HTR-8/SVneo (cell line): ENCODE data around the gene TMEM184A.

ENCODE experiments used
- DNase-seq: peaks from one replicate; pipeline ENCODE4 v3.0.0; 2011; ENCODE audit warnings: low spot score, mixed read lengths; ENCODE audit not compliant: insufficient read length
- FAIRE-seq: peaks from 2 replicates; lab custom pipeline; 2011; peaks lifted over from hg19 to GRCh38; lab: Jason Lieb, UNC

The TMEM184A gene

GRCh38 chr7:1542841-1543747 lies 12.9 kb downstream of the TMEM184A start:
- FAIRE-seq (no peak), DNase-seq (no peak)

- DNase-seq (no peak), FAIRE-seq (no peak)
These were observed 13.7 kb downstream of the TMEM184A start for GRCh38 chr7:1542329-1542728.

GRCh38 chr7:1541431-1542162 lies 14.4 kb downstream of the TMEM184A start:
- no peak for DNase-seq
- no peak for FAIRE-seq

GRCh38 chr7:1540776-1541271 lies 15.2 kb downstream of the TMEM184A start:
- FAIRE-seq (peak; percentile 76), DNase-seq (no peak)

- FAIRE-seq (no peak), DNase-seq (no peak)
These were observed 15.9 kb downstream of the TMEM184A start for GRCh38 chr7:1539882-1540775.

GRCh38 chr7:1539181-1539881 lies 16.7 kb downstream of the TMEM184A start:
- no peak for FAIRE-seq
- no peak for DNase-seq

GRCh38 chr7:1538544-1539180 lies 17.3 kb downstream of the TMEM184A start:
- DNase-seq (no peak), FAIRE-seq (peak; percentile 31)

GRCh38 chr7:1537535-1538412 lies 18.2 kb downstream of the TMEM184A start:
- FAIRE-seq (no peak), DNase-seq (peak; percentile 99)

- FAIRE-seq: peak; percentile 98
- DNase-seq: peak; percentile 100
These were observed 19.1 kb downstream of the TMEM184A start for GRCh38 chr7:1536743-1537534.

GRCh38 chr7:1536455-1536742 lies 19.6 kb downstream of the TMEM184A start:
- DNase-seq (no peak), FAIRE-seq (no peak)

GRCh38 chr7:1535701-1536454 lies 20.1 kb downstream of the TMEM184A start:
- DNase-seq: no peak
- peak; percentile 38 for FAIRE-seq

GRCh38 chr7:1535100-1535458 lies 20.9 kb downstream of the TMEM184A start:
- no peak for DNase-seq
- FAIRE-seq: no peak

- DNase-seq: no peak
- no peak for FAIRE-seq
These were observed 21.5 kb downstream of the TMEM184A start for GRCh38 chr7:1534330-1535099.

GRCh38 chr7:1533547-1534329 lies 22.3 kb downstream of the TMEM184A start:
- FAIRE-seq (peak; percentile 99), DNase-seq (peak; percentile 92)

- FAIRE-seq (no peak), DNase-seq (no peak)
These were observed 22.8 kb downstream of the TMEM184A start for GRCh38 chr7:1533255-1533546.
